Thoracic aorta (tissue), 2 donors: Measurements from ENCODE around the gene TCF4. TPM values are rescaled to one million over a fixed set of nuclear protein-coding genes. Genes with fewer than 3 reads are reported as not detected.

Experiments used
- ATAC-seq: fragments of 150-250 bp; one replicate; pipeline ENCODE4 v1.8.0; 2017; ENCODE audit warnings: low read depth; ENCODE audit not compliant: insufficient number of reproducible peaks, low FRiP score
- DNase-seq: peaks from one replicate; pipeline ENCODE4 v3.0.0-alpha.2; 2020; ENCODE audit warnings: low spot score
- H3K27ac ChIP-seq, 2 donors: fragments of 200-600 bp; sonication (generic); 1 replicate in 1 of 2; 2 replicates in 1 of 2; pipeline ENCODE4 v1.5.1; 2016; ENCODE audit warnings: mild to moderate bottlenecking in 2 of 2, moderate library complexity in 2 of 2
- H3K27me3 ChIP-seq: fragments of 200-600 bp; sonication (generic); replicated peaks from 2 replicates; pipeline ENCODE4 v1.6.0; 2016; ENCODE audit warnings: mild to moderate bottlenecking; ENCODE audit not compliant: insufficient read depth
- H3K36me3 ChIP-seq: fragments of 200-600 bp; sonication (generic); one replicate; pipeline ENCODE4 v1.5.1; 2016
- H3K4me1 ChIP-seq, 2 donors: fragments of 200-600 bp; sonication (generic); 1 replicate in 1 of 2; 2 replicates in 1 of 2; pipeline versions ENCODE4 v1.5.1 to v1.6.0; 2016; ENCODE audit warnings: low read depth in 2 of 2, mild to moderate bottlenecking in 1 of 2; ENCODE audit not compliant: control insufficient read depth in 1 of 2
- H3K4me3 ChIP-seq: fragments of 200-600 bp; sonication (generic); 2 replicates; pipeline ENCODE4 v1.5.1; 2016; ENCODE audit warnings: mild to moderate bottlenecking
- H3K9me3 ChIP-seq: fragments of 200-600 bp; sonication (generic); 2 replicates; pipeline ENCODE4 v1.5.1; 2016
- CTCF ChIP-seq: fragments of 200-600 bp; sonication (generic); IDR thresholded peaks from one replicate; pipeline ENCODE4 v1.5.1; 2019; ENCODE audit warnings: antibody characterized with exemption
- total RNA-seq, 2 donors: library from RNA; depleted of rRNA; stranded (reverse); fragments of >200 nt; gene quantifications; one replicate each; pipeline versions ENCODE4 v1.1.0 to v1.2.3, GENCODE V29; 2016

Gene TCF4
- total RNA-seq, 2 donors from 2014 or later, result 178 to 267 TPM

GRCh38 chr18:55407191-55407590 is 180.8 kb downstream of the TCF4 start:
- H3K9me3 ChIP-seq, result no peaks in the 10 kb centered on the region
- TF ChIP-seq CTCF, result no peak
- no peak overlapping the region for H3K27ac ChIP-seq
- DNase-seq (no peak), ATAC-seq (no peak)
- no peak overlapping the region for H3K4me3 ChIP-seq
- no peaks in the 10 kb centered on the region for H3K27me3 ChIP-seq
- peaks cover 11 to 25% of the 10 kb centered on the region in 2 donors for H3K4me1 ChIP-seq
- H3K36me3 ChIP-seq, result no peaks in the 10 kb centered on the region

GRCh38 chr18:55406451-55406991 is 181.5 kb downstream of the TCF4 start:
- Histone ChIP-seq H3K9me3 (no peaks in the 10 kb centered on the region), H3K4me3 (no peak overlapping the region), H3K4me1 (peaks cover 11 to 25% of the 10 kb centered on the region in 2 donors), H3K36me3 (no peaks in the 10 kb centered on the region), H3K27ac (no peak overlapping the region), H3K27me3 (no peaks in the 10 kb centered on the region)
- no peak for ATAC-seq
- no peak for DNase-seq
- TF ChIP-seq CTCF, result no peak

GRCh38 chr18:55405893-55406406 is 182.0 kb downstream of the TCF4 start:
- no peaks in the 10 kb centered on the region for H3K36me3 ChIP-seq
- ATAC-seq (peak; percentile 65), DNase-seq (peak; percentile 69)
- no peaks in the 10 kb centered on the region for H3K27me3 ChIP-seq
- peaks cover 11 to 25% of the 10 kb centered on the region in 2 donors for H3K4me1 ChIP-seq
- peak overlapping the region; percentile 68 to 72 for H3K27ac ChIP-seq
- TF ChIP-seq CTCF, result peak; percentile 15
- no peaks in the 10 kb centered on the region for H3K9me3 ChIP-seq
- H3K4me3 ChIP-seq, result peak overlapping the region; percentile 46

- Histone ChIP-seq H3K4me1 (peaks cover 14 to 25% of the 10 kb centered on the region in 2 donors), H3K27ac (peak overlapping the region; percentile 68 to 72), H3K4me3 (peak overlapping the region; percentile 46), H3K9me3 (no peaks in the 10 kb centered on the region), H3K27me3 (no peaks in the 10 kb centered on the region), H3K36me3 (no peaks in the 10 kb centered on the region)
- no peak for TF ChIP-seq CTCF
- ATAC-seq (no peak), DNase-seq (no peak)
These were observed 182.5 kb downstream of the TCF4 start for GRCh38 chr18:55405475-55405874.

GRCh38 chr18:55404832-55405465 is 183.0 kb downstream of the TCF4 start:
- no peak for TF ChIP-seq CTCF
- Histone ChIP-seq H3K4me1 (peaks cover 16 to 27% of the 10 kb centered on the region in 2 donors), H3K36me3 (no peaks in the 10 kb centered on the region), H3K27ac (peak overlapping the region; percentile 68 to 72), H3K9me3 (no peaks in the 10 kb centered on the region), H3K4me3 (no peak overlapping the region), H3K27me3 (no peaks in the 10 kb centered on the region)
- DNase-seq (no peak), ATAC-seq (no peak)
